Measurements from ENCODE around the gene MUL1.
"Not testable (repeated sequence)": the region's sequence is repeated elsewhere in the genome, so short reads cannot be mapped to it uniquely, and the experiment has no call there.

MUL1 gene

GRCh38 chr1:20519609-20520262 is 11.8 kb upstream of the MUL1 start:
- DNase-seq: not testable (repeated sequence)

GRCh38 chr1:20511518-20512428 is 3.8 kb upstream of the MUL1 start:
- DNase-seq: no peak

- DNase-seq: no peak
Observed at GRCh38 chr1:20508411-20508771, 440 bp upstream of the MUL1 start.

GRCh38 chr1:20507248-20507563 is 745 bp downstream of the MUL1 start:
- DNase-seq: no peak

GRCh38 chr1:20505488-20505887 is 2.5 kb downstream of the MUL1 start:
- DNase-seq: no peak

GRCh38 chr1:20500716-20501115 is 7.2 kb downstream of the MUL1 start:
- DNase-seq: no peak

GRCh38 chr1:20499718-20500117 is 8.2 kb downstream of the MUL1 start:
- DNase-seq: no peak

GRCh38 chr1:20499105-20499504 is 8.8 kb downstream of the MUL1 start:
- no peak for DNase-seq

GRCh38 chr1:20498116-20498515 is 9.8 kb downstream of the MUL1 start:
- DNase-seq: no peak

- DNase-seq: no peak
Observed at GRCh38 chr1:20497506-20497905, 10.4 kb downstream of the MUL1 start.

GRCh38 chr1:20496725-20497383 is 11.1 kb downstream of the MUL1 start:
- DNase-seq: not testable (repeated sequence)

- DNase-seq: no peak
Observed at GRCh38 chr1:20496241-20496661, 11.7 kb downstream of the MUL1 start.

GRCh38 chr1:20495661-20496060 is 12.3 kb downstream of the MUL1 start:
- no peak for DNase-seq

- DNase-seq: no peak
Observed at GRCh38 chr1:20494609-20495311, 13.2 kb downstream of the MUL1 start.

GRCh38 chr1:20493839-20494608 is 13.9 kb downstream of the MUL1 start:
- peak in 50 of 51 donors; percentile 34 to 90 (median 74) for DNase-seq

- DNase-seq: no peak
Observed at GRCh38 chr1:20493309-20493708, 14.6 kb downstream of the MUL1 start.

GRCh38 chr1:20492751-20493150 is 15.2 kb downstream of the MUL1 start:
- DNase-seq: no peak

GRCh38 chr1:20491866-20492265 is 16.1 kb downstream of the MUL1 start:
- no peak for DNase-seq

- no peak for DNase-seq
Observed at GRCh38 chr1:20491178-20491577, 16.8 kb downstream of the MUL1 start.

- DNase-seq: peak in 1 of 51 donors; percentile 53
Observed at GRCh38 chr1:20487236-20487590, 20.7 kb downstream of the MUL1 start.
